ENCODE measurements around the gene SYCP1. TPM values are rescaled to one million over a fixed set of nuclear protein-coding genes. Genes with fewer than 3 reads are reported as not detected.

SYCP1 gene
- total RNA-seq, 1 experiment from 2014 or later: not detected

DNA sequence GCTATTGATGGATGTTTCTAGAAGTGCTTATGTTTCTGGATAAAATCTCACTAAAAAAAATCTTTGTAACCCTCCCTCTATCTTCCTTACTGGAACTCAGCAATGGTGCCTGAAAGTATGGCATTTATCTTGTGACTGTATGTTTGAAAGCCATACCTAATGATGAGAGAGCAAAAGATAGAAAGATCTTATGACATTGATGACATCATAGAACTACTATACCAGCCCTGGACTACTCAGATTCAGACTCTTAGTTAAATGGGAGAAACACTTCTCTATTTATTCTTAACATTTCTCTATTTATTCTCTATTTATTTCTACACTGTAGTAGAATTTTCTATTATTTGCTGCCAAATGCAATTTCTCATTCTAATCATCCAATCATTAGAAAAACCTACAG, 32.7 kb upstream of the SYCP1 start:
- no peak overlapping the region for H3K27ac Mint-ChIP-seq
- peaks cover 8 to 18% (median 13%) of the 10 kb centered on the region in 3 experiments for H3K36me3 Mint-ChIP-seq (ENCODE audit: insufficient read depth in 1 of 3, low read depth in 3 of 3)
- H3K9ac ChIP-seq (ENCODE audit: extremely low read depth, insufficient read length, low read length): no peak overlapping the region
- H3K4me1 ChIP-seq (ENCODE audit: insufficient read depth, low read length): no peaks in the 10 kb centered on the region
- H3K27me3 ChIP-seq (ENCODE audit: insufficient read depth, low read length): no peaks in the 10 kb centered on the region
- no peak overlapping the region for H2BK120ac ChIP-seq (ENCODE audit: low read depth, low read length, poor library complexity, severe bottlenecking)
- H4K8ac ChIP-seq (replicated peaks; ENCODE audit: insufficient read length, low read depth, low read length): no peak overlapping the region
- no peaks in the 10 kb centered on the region for H4K20me1 ChIP-seq (ENCODE audit: control insufficient read depth, insufficient read depth, insufficient read length)
- DNase-seq: no peak
- TF ChIP-seq, protein P1, sequence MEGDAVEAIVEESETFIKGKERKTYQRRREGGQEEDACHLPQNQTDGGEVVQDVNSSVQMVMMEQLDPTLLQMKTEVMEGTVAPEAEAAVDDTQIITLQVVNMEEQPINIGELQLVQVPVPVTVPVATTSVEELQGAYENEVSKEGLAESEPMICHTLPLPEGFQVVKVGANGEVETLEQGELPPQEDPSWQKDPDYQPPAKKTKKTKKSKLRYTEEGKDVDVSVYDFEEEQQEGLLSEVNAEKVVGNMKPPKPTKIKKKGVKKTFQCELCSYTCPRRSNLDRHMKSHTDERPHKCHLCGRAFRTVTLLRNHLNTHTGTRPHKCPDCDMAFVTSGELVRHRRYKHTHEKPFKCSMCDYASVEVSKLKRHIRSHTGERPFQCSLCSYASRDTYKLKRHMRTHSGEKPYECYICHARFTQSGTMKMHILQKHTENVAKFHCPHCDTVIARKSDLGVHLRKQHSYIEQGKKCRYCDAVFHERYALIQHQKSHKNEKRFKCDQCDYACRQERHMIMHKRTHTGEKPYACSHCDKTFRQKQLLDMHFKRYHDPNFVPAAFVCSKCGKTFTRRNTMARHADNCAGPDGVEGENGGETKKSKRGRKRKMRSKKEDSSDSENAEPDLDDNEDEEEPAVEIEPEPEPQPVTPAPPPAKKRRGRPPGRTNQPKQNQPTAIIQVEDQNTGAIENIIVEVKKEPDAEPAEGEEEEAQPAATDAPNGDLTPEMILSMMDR (conservative IDR thresholded peaks at IDR 0.05): no peak
- H3K27me3 Mint-ChIP-seq (ENCODE audit: low read depth): peaks cover 1% of the 10 kb centered on the region; the same call in 1 of the 2 replicates
- H2BK15ac ChIP-seq (ENCODE audit: low read depth, low read length): no peak overlapping the region
- H3K4ac ChIP-seq (ENCODE audit: low read depth, low read length): no peak overlapping the region
- H3K79me1 ChIP-seq (ENCODE audit: insufficient read depth, low read depth, low read length, poor library complexity, severe bottlenecking): no peaks in the 10 kb centered on the region
- H2BK5ac ChIP-seq (ENCODE audit: insufficient read length, low read length): no peak overlapping the region
- no peak overlapping the region for H4K5ac ChIP-seq (ENCODE audit: insufficient read length, low read depth, low read length)
- H3K4me3 Mint-ChIP-seq: no peak overlapping the region
- no peak overlapping the region for H3K23ac ChIP-seq (ENCODE audit: insufficient read length, low read depth, low read length)
- no peak overlapping the region for H3K27ac ChIP-seq (ENCODE audit: insufficient read length, low read depth, low read length)
- H3K23me2 ChIP-seq (ENCODE audit: insufficient read length, low read depth, low read length, poor library complexity, severe bottlenecking): no peaks in the 10 kb centered on the region
- H3K56ac ChIP-seq (ENCODE audit: insufficient read length, low read depth, low read length): no peak overlapping the region
- H3K9me3 ChIP-seq (ENCODE audit: control insufficient read depth, low read depth, low read length): no peaks in the 10 kb centered on the region
- peaks cover 29 to 35% of the 10 kb centered on the region in 2 experiments for H3K9me3 Mint-ChIP-seq
- no peak overlapping the region for H3K18ac ChIP-seq (ENCODE audit: insufficient read length, low read depth, low read length)
- no peak overlapping the region for H3K14ac ChIP-seq (ENCODE audit: insufficient read depth, low read length)
- H3K79me2 ChIP-seq (ENCODE audit: insufficient read depth, low read length): no peaks in the 10 kb centered on the region
- no peak overlapping the region for H2AFZ ChIP-seq (ENCODE audit: low read length)
- no peak overlapping the region for H2BK12ac ChIP-seq (ENCODE audit: insufficient read length, low read depth, low read length)
- no peak overlapping the region for H2BK20ac ChIP-seq (ENCODE audit: low read depth, low read length, poor library complexity, severe bottlenecking)
- H3T11ph ChIP-seq (ENCODE audit: low read length): no peak overlapping the region
- H4K91ac ChIP-seq (ENCODE audit: insufficient read length, low read depth, low read length): no peak overlapping the region
- no peaks in the 10 kb centered on the region for H3K4me1 Mint-ChIP-seq
- H2AK5ac ChIP-seq (ENCODE audit: insufficient read length, low read length): no peak overlapping the region
- H3K4me2 ChIP-seq (ENCODE audit: insufficient read depth, insufficient read length, low read length): no peak overlapping the region

Measured in H9 (cell line).